Measurements from ENCODE around the gene CDC20. TPM values are rescaled to one million over a fixed set of nuclear protein-coding genes. Genes with fewer than 3 reads are reported as not detected.

CDC20 gene
- total RNA-seq, 1 donor from 2014 or later, result 24.3 TPM

- H3K9me3 Mint-ChIP-seq (ENCODE audit: unreplicated experiment), result no peaks in the 10 kb centered on the region
- H3K27me3 Mint-ChIP-seq (ENCODE audit: unreplicated experiment), result peaks cover 31% of the 10 kb centered on the region
- peaks cover 73% of the 10 kb centered on the region for H3K36me3 Mint-ChIP-seq (ENCODE audit: low read depth, unreplicated experiment)
- no peak overlapping the region for H3K27ac Mint-ChIP-seq (ENCODE audit: unreplicated experiment)
- H3K4me3 Mint-ChIP-seq (ENCODE audit: unreplicated experiment), result peak overlapping the region; percentile 56
- TF ChIP-seq, protein P1, sequence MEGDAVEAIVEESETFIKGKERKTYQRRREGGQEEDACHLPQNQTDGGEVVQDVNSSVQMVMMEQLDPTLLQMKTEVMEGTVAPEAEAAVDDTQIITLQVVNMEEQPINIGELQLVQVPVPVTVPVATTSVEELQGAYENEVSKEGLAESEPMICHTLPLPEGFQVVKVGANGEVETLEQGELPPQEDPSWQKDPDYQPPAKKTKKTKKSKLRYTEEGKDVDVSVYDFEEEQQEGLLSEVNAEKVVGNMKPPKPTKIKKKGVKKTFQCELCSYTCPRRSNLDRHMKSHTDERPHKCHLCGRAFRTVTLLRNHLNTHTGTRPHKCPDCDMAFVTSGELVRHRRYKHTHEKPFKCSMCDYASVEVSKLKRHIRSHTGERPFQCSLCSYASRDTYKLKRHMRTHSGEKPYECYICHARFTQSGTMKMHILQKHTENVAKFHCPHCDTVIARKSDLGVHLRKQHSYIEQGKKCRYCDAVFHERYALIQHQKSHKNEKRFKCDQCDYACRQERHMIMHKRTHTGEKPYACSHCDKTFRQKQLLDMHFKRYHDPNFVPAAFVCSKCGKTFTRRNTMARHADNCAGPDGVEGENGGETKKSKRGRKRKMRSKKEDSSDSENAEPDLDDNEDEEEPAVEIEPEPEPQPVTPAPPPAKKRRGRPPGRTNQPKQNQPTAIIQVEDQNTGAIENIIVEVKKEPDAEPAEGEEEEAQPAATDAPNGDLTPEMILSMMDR (IDR thresholded peaks at IDR 0.05; ENCODE audit: unreplicated experiment), result no peak
- no peak for DNase-seq (ENCODE audit: low spot score)
- H3K4me1 Mint-ChIP-seq (ENCODE audit: unreplicated experiment), result peaks cover 2% of the 10 kb centered on the region
Observed at GRCh38 chr1:43315963-43316737, 42.6 kb upstream of the CDC20 start.

DNA sequence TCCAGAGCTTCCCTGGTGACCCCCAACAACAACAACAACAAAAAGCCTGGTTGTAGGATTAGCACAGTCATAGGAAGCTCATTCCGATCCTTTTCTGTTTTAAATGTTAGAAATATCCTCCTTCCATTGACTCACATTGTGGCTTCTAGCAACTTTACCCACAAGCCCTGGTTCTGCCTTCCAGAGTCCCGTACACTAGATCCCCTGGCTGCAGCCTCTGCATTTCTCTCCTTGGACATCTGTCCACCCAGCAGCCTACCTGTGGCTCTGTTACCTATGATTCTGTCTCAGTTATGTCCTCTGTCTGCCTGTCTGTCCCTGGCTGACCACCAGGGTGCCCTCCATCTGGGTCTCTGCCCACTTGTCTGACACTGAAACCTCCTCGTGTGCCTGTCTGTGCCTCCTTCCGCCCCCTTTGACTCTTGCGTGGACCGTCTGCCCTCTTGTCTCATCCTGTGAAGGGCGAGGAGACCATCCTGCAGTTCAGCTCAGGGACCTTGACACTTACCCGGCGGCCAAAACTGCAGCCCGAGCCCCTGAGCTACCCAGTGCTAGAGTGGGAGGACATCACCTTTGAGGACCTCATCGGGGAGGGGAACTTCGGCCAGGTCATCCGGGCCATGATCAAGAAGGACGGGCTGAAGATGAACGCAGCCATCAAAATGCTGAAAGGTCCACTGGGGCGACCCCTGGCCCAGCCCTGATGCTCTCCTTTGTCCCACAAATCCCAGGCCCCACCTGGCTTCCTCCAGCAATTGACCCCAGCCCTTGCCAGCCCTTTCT is 41.9 kb upstream of the CDC20 start:
- Mint-ChIP-seq H3K9me3 (ENCODE audit: unreplicated experiment) (no peaks in the 10 kb centered on the region), H3K27me3 (ENCODE audit: unreplicated experiment) (peaks cover 29% of the 10 kb centered on the region), H3K4me1 (ENCODE audit: unreplicated experiment) (peaks cover 5% of the 10 kb centered on the region), H3K36me3 (ENCODE audit: low read depth, unreplicated experiment) (peaks cover 74% of the 10 kb centered on the region), H3K27ac (ENCODE audit: unreplicated experiment) (no peak overlapping the region), H3K4me3 (ENCODE audit: unreplicated experiment) (peak overlapping the region; percentile 66)
- TF ChIP-seq, protein P1 (IDR thresholded peaks at IDR 0.05; ENCODE audit: unreplicated experiment), result peak; percentile 31
- DNase-seq (ENCODE audit: low spot score), result no peak

DNA sequence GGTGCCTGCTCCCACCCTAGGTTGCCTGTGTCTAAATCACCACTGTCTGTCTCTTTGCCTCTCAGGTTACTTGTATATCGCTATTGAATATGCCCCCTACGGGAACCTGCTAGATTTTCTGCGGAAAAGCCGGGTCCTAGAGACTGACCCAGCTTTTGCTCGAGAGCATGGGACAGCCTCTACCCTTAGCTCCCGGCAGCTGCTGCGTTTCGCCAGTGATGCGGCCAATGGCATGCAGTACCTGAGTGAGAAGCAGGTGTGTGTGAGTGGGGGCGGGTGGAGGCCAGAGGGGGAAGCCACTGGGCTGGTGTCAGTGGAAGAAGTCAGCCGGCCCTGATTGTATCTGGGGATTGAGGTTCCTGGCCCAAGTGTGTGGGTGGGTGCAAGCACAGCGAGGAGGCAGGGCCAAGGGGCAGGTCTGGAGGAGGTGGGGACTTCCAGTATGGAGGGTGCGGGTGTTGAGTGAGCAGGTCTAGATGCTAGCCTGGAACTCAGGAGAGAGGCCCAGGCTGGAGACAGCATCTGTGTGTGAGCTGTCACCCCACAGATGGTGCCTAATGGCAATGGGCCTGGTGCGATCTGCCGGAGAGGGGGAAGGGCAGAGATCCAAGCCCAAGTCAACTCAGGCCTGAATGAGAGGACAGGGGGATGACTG is 40.8 kb upstream of the CDC20 start:
- peak overlapping the region; percentile 80 for H3K4me3 Mint-ChIP-seq (ENCODE audit: unreplicated experiment)
- H3K4me1 Mint-ChIP-seq (ENCODE audit: unreplicated experiment), result peaks cover 6% of the 10 kb centered on the region
- H3K27me3 Mint-ChIP-seq (ENCODE audit: unreplicated experiment), result peaks cover 27% of the 10 kb centered on the region

DNA sequence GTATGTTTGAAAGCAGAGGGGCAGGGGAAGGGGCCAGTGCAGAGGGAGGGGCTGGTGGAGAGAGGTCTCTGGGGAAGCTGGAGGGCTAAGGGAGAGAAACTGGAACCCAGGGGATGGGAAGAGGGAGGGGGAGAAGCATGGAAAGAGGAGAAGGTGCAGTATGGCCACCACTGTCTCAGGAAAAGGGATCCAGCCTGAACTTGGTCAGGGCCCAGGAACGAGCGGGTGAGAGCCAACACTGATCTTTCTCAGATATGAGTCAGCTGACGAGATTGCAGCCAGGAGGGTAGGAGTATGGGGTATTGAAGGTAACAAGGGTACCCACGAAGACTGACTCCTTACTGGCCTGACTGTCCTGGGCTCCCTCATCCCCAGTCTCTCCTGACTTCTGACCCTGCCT is 40.0 kb upstream of the CDC20 start:
- H3K9me3 Mint-ChIP-seq (ENCODE audit: unreplicated experiment), result no peaks in the 10 kb centered on the region
- peaks cover 28% of the 10 kb centered on the region for H3K27me3 Mint-ChIP-seq (ENCODE audit: unreplicated experiment)
- TF ChIP-seq, protein P1 (IDR thresholded peaks at IDR 0.05; ENCODE audit: unreplicated experiment), result no peak
- H3K4me1 Mint-ChIP-seq (ENCODE audit: unreplicated experiment), result peaks cover 11% of the 10 kb centered on the region
- no peak overlapping the region for H3K27ac Mint-ChIP-seq (ENCODE audit: unreplicated experiment)
- H3K36me3 Mint-ChIP-seq (ENCODE audit: low read depth, unreplicated experiment), result peaks cover 78% of the 10 kb centered on the region
- no peak overlapping the region for H3K4me3 Mint-ChIP-seq (ENCODE audit: unreplicated experiment)
- no peak for DNase-seq (ENCODE audit: low spot score)

More for the DNA sequence above, 40.8 kb upstream of the CDC20 start:
- Mint-ChIP-seq H3K36me3 (ENCODE audit: low read depth, unreplicated experiment) (peaks cover 77% of the 10 kb centered on the region), H3K9me3 (ENCODE audit: unreplicated experiment) (no peaks in the 10 kb centered on the region), H3K27ac (ENCODE audit: unreplicated experiment) (peak overlapping the region; percentile 9)
- no peak for DNase-seq (ENCODE audit: low spot score)
- TF ChIP-seq, protein P1 (IDR thresholded peaks at IDR 0.05; ENCODE audit: unreplicated experiment), result no peak

Data from endothelial cell (in vitro differentiated cells).